HEK293 (cell line): ENCODE data around the gene ANKRD1.
"Not testable (repeated sequence)": the region's sequence is repeated elsewhere in the genome, so short reads cannot be mapped to it uniquely, and the experiment has no call there.

Source experiments
- CTCF ChIA-PET: fragments of 350-600 bp; formaldehyde crosslinking; extraction: SDS; loops from one replicate; lab custom pipeline; 2021; ENCODE audit warnings: antibody characterized with exemption; lab: Yijun Ruan, JAX
- POLR2A ChIA-PET: fragments of 300-600 bp; formaldehyde crosslinking; extraction: SDS; loops from one replicate; lab custom pipeline; 2020; ENCODE audit warnings: antibody characterized with exemption, inconsistent platforms; lab: Yijun Ruan, JAX
- H3K27ac ChIP-seq: fragments of 200-500 bp; sonication (Bioruptor generic); 2 replicates; pipeline ENCODE4 v1.5.1; 2014; ENCODE audit warnings: low read depth, low read length, control low read depth, inconsistent platforms; ENCODE audit errors: extremely low read depth
- H3K36me3 ChIP-seq, 2 experiments: fragments of 200-500 bp in 1 of 2; sonication (Bioruptor generic) in 1 of 2; 1 replicate in 1 of 2; 2 replicates in 1 of 2; pipeline ENCODE4 v1.5.1; 2014 to 2017; ENCODE audit warnings: inconsistent platforms in 2 of 2, low read length in 2 of 2; ENCODE audit not compliant: control insufficient read depth in 2 of 2, insufficient read depth in 1 of 2
- H3K4me1 ChIP-seq: fragments of 200-500 bp; sonication (Bioruptor generic); 2 replicates; pipeline ENCODE4 v1.5.1; 2014; ENCODE audit warnings: mild to moderate bottlenecking, low read length, inconsistent platforms; ENCODE audit not compliant: control insufficient read depth, insufficient read depth
- H3K4me3 ChIP-seq: 2 replicates; pipeline ENCODE4 v1.5.1; 2011; ENCODE audit warnings: low read depth, mild to moderate bottlenecking, control low read depth, low read length, moderate library complexity
- H3K9me3 ChIP-seq: fragments of 200-500 bp; sonication (Bioruptor generic); 2 replicates; pipeline ENCODE4 v1.5.1; 2014; ENCODE audit warnings: low read depth, low read length, inconsistent platforms; ENCODE audit not compliant: control insufficient read depth, insufficient read depth
- ATF2 ChIP-seq: fragments of 450-650 bp; formaldehyde crosslinking; IDR thresholded peaks from 2 replicates; pipeline ENCODE4 v1.5.1; 2016; ENCODE audit warnings: missing biosample characterization, missing genetic modification characterization, low read depth
- BCL11A ChIP-seq: fragments of 450-650 bp; formaldehyde crosslinking; IDR thresholded peaks from 2 replicates; pipeline ENCODE4 v1.5.1; 2016; ENCODE audit warnings: low read depth, missing biosample characterization, missing genetic modification characterization
- GLI2 ChIP-seq: fragments of 450-650 bp; formaldehyde crosslinking; IDR thresholded peaks from 2 replicates; pipeline ENCODE4; 2017; ENCODE audit warnings: missing biosample characterization, missing genetic modification characterization, low read depth, borderline replicate concordance
- KLF7 ChIP-seq: fragments of 450-650 bp; formaldehyde crosslinking; IDR thresholded peaks from 2 replicates; pipeline ENCODE4 v1.5.1; 2016; ENCODE audit warnings: missing biosample characterization, missing genetic modification characterization, borderline replicate concordance
- KLF9 ChIP-seq: fragments of 450-650 bp; formaldehyde crosslinking; IDR thresholded peaks from 2 replicates; pipeline ENCODE4 v1.5.1; 2016; ENCODE audit warnings: missing biosample characterization, missing genetic modification characterization, low read depth
- MYNN ChIP-seq: fragments of 450-650 bp; formaldehyde crosslinking; IDR thresholded peaks from 2 replicates; pipeline ENCODE4 v1.5.1; 2016; ENCODE audit warnings: missing biosample characterization, missing genetic modification characterization, borderline replicate concordance
- OVOL3 ChIP-seq: fragments of 450-650 bp; formaldehyde crosslinking; IDR thresholded peaks from 2 replicates; pipeline ENCODE4 v1.5.1; 2016; ENCODE audit warnings: missing biosample characterization, missing genetic modification characterization
- PRDM1 ChIP-seq: fragments of 450-650 bp; formaldehyde crosslinking; IDR thresholded peaks from 2 replicates; pipeline ENCODE4; 2016; ENCODE audit warnings: missing biosample characterization, missing genetic modification characterization
- SCRT1 ChIP-seq: fragments of 450-650 bp; formaldehyde crosslinking; IDR thresholded peaks from 2 replicates; pipeline ENCODE4 v1.5.1; 2016; ENCODE audit warnings: missing biosample characterization, missing genetic modification characterization, borderline replicate concordance
- YY1 ChIP-seq: fragments of 450-650 bp; formaldehyde crosslinking; IDR thresholded peaks from 2 replicates; pipeline ENCODE4 v1.5.1; 2018; ENCODE audit warnings: missing biosample characterization, missing genetic modification characterization
- ZBTB20 ChIP-seq: fragments of 450-650 bp; formaldehyde crosslinking; IDR thresholded peaks from 2 replicates; pipeline ENCODE4 v1.5.1; 2016; ENCODE audit warnings: missing biosample characterization, missing genetic modification characterization
- ZBTB44 ChIP-seq: fragments of 450-650 bp; IDR thresholded peaks from 2 replicates; pipeline ENCODE4 v1.5.1; 2018; ENCODE audit warnings: missing biosample characterization, mild to moderate bottlenecking, missing genetic modification characterization
- ZFP3 ChIP-seq: fragments of 450-650 bp; formaldehyde crosslinking; IDR thresholded peaks from 2 replicates; pipeline ENCODE4 v1.5.1; 2016; ENCODE audit warnings: low read depth, missing biosample characterization, missing genetic modification characterization
- ZFP37 ChIP-seq: fragments of 450-650 bp; formaldehyde crosslinking; IDR thresholded peaks from 2 replicates; pipeline ENCODE4 v1.5.1; 2016; ENCODE audit warnings: missing biosample characterization, missing genetic modification characterization
- ZNF10 ChIP-seq: fragments of 450-650 bp; formaldehyde crosslinking; IDR thresholded peaks from 2 replicates; pipeline ENCODE4 v1.5.1; 2017; ENCODE audit warnings: missing biosample characterization, missing genetic modification characterization
- ZNF169 ChIP-seq: fragments of 450-650 bp; formaldehyde crosslinking; IDR thresholded peaks from 2 replicates; pipeline ENCODE4 v1.5.1; 2016; ENCODE audit warnings: missing biosample characterization, missing genetic modification characterization
- ZNF174 ChIP-seq: fragments of 450-650 bp; formaldehyde crosslinking; IDR thresholded peaks from 2 replicates; pipeline ENCODE4 v1.5.0; 2017; ENCODE audit warnings: missing biosample characterization, mild to moderate bottlenecking, missing genetic modification characterization
- ZNF19 ChIP-seq: fragments of 450-650 bp; formaldehyde crosslinking; IDR thresholded peaks from 2 replicates; pipeline ENCODE4; 2016; ENCODE audit warnings: missing biosample characterization, missing genetic modification characterization, low read depth
- ZNF202 ChIP-seq: fragments of 450-650 bp; formaldehyde crosslinking; IDR thresholded peaks from 2 replicates; pipeline ENCODE4 v1.5.1; 2016; ENCODE audit warnings: missing biosample characterization, missing genetic modification characterization, borderline replicate concordance
- ZNF266 ChIP-seq: fragments of 450-650 bp; formaldehyde crosslinking; IDR thresholded peaks from 2 replicates; pipeline ENCODE4 v1.5.1; 2016; ENCODE audit warnings: missing biosample characterization, missing genetic modification characterization, low read depth
- ZNF292 ChIP-seq: fragments of 450-650 bp; formaldehyde crosslinking; IDR thresholded peaks from 2 replicates; pipeline ENCODE4 v1.5.1; 2016; ENCODE audit warnings: low read depth, missing biosample characterization, missing genetic modification characterization, borderline replicate concordance
- ZNF416 ChIP-seq: fragments of 450-650 bp; formaldehyde crosslinking; IDR thresholded peaks from 2 replicates; pipeline ENCODE4 v1.5.1; 2016; ENCODE audit warnings: missing biosample characterization, missing genetic modification characterization
- ZNF521 ChIP-seq: fragments of 450-650 bp; formaldehyde crosslinking; IDR thresholded peaks from 2 replicates; pipeline ENCODE4 v1.5.1; 2017; ENCODE audit warnings: missing biosample characterization, mild to moderate bottlenecking, missing genetic modification characterization
- ZNF544 ChIP-seq: fragments of 450-650 bp; formaldehyde crosslinking; IDR thresholded peaks from 2 replicates; pipeline ENCODE4 v1.5.0; 2017; ENCODE audit warnings: missing biosample characterization, missing genetic modification characterization
- ZNF585B ChIP-seq: fragments of 450-650 bp; formaldehyde crosslinking; IDR thresholded peaks from 2 replicates; pipeline ENCODE4 v1.5.1; 2016; ENCODE audit warnings: missing biosample characterization, missing genetic modification characterization
- ZNF654 ChIP-seq: fragments of 450-650 bp; formaldehyde crosslinking; IDR thresholded peaks from 2 replicates; pipeline ENCODE4 v1.5.1; 2016; ENCODE audit warnings: low read depth, missing biosample characterization, missing genetic modification characterization
- ZSCAN4 ChIP-seq: fragments of 450-650 bp; formaldehyde crosslinking; IDR thresholded peaks from 2 replicates; pipeline ENCODE4 v1.5.1; 2017; ENCODE audit warnings: missing biosample characterization, missing genetic modification characterization

The ANKRD1 gene

GRCh38 chr10:90905925-90906324 lies 15.0 kb downstream of the ANKRD1 start:
- ChIA-PET POLR2A (no interaction called here), CTCF (no interaction called here)
- Histone ChIP-seq H3K9me3 (no peaks in the 10 kb centered on the region), H3K36me3 (peaks cover 12 to 56% of the 10 kb centered on the region in 2 experiments), H3K27ac (no peak overlapping the region), H3K4me1 (no peaks in the 10 kb centered on the region), H3K4me3 (no peak overlapping the region)
- TF ChIP-seq ZNF654 (tag by site-specific recombination) = no peak
- no peak for TF ChIP-seq ZNF10
- TF ChIP-seq KLF9 (tag by site-specific recombination) = no peak
- no peak for TF ChIP-seq ZNF266 (tag by site-specific recombination)
- no peak for TF ChIP-seq ZBTB20 (tag by site-specific recombination)
- no peak for TF ChIP-seq ZNF416 (tag by site-specific recombination)
- TF ChIP-seq ZNF169 (tag by site-specific recombination) = no peak

GRCh38 chr10:90896916-90897315 lies 24.0 kb downstream of the ANKRD1 start:
- peak; percentile 79 for TF ChIP-seq PRDM1 (tag by site-specific recombination)
- TF ChIP-seq, all 188 proteins: peak for 1; not testable (repeated sequence) for 187
- CTCF ChIA-PET = interaction anchor here (0.6 to 1.3 kb wide), 3 partner anchors 14 to 400 kb away, joined by 3 to 5 read pairs (median 4); no protein-coding TSS in a partner anchor
- H3K36me3 ChIP-seq = peaks cover 44 to 77% of the 10 kb centered on the region in 2 experiments
- H3K4me1 ChIP-seq, H3K27ac ChIP-seq, H3K4me3 ChIP-seq, POLR2A ChIA-PET, H3K9me3 ChIP-seq: not testable (repeated sequence)

GRCh38 chr10:90893190-90893589 lies 27.7 kb downstream of the ANKRD1 start:
- TF ChIP-seq ZNF19 (tag by site-specific recombination) (no peak), GLI2 (no peak), ZNF521 (tag by site-specific recombination) (no peak), OVOL3 (no peak), BCL11A (tag by site-specific recombination) (no peak), ZNF544 (tag by site-specific recombination) (no peak), ZNF174 (tag by site-specific recombination) (no peak), ZNF202 (tag by site-specific recombination) (no peak), YY1 (tag by site-specific recombination) (no peak), MYNN (no peak)
- TF ChIP-seq, all 188 proteins: peak for 0
- peaks cover 59 to 85% of the 10 kb centered on the region in 2 experiments for H3K36me3 ChIP-seq
- CTCF ChIA-PET = interaction anchor here (0.9 to 1.4 kb wide), 2 partner anchors 13 to 18 kb away, joined by 3 to 5 read pairs; no protein-coding TSS in a partner anchor

GRCh38 chr10:90890347-90890746 lies 30.5 kb downstream of the ANKRD1 start:
- CTCF ChIA-PET = interaction anchor here (0.7 kb wide), 1 partner anchor 1627 kb away, joined by 3 read pairs; no protein-coding TSS in a partner anchor
- Histone ChIP-seq H3K27ac (no peak overlapping the region), H3K9me3 (no peaks in the 10 kb centered on the region), H3K4me1 (no peaks in the 10 kb centered on the region), H3K36me3 (peaks cover 62 to 94% of the 10 kb centered on the region in 2 experiments), H3K4me3 (no peak overlapping the region)
- POLR2A ChIA-PET = no interaction called here
- TF ChIP-seq ZFP37 (tag by site-specific recombination) = no peak
- no peak for TF ChIP-seq ZFP3 (tag by site-specific recombination)
- TF ChIP-seq ZNF585B (tag by site-specific recombination) = no peak
- TF ChIP-seq ATF2 = no peak
- no peak for TF ChIP-seq ZNF292
- no peak for TF ChIP-seq ZBTB44 (tag by site-specific recombination)
- no peak for TF ChIP-seq ZSCAN4 (tag by site-specific recombination)
- no peak for TF ChIP-seq KLF7
- no peak for TF ChIP-seq SCRT1 (tag by site-specific recombination)

More at GRCh38 chr10:90893190-90893589, 27.7 kb downstream of the ANKRD1 start:
- no peak overlapping the region for H3K27ac ChIP-seq
- H3K4me1 ChIP-seq = no peaks in the 10 kb centered on the region
- no peak overlapping the region for H3K4me3 ChIP-seq
- POLR2A ChIA-PET = no interaction called here
- no peaks in the 10 kb centered on the region for H3K9me3 ChIP-seq
